Tibial nerve (tissue), 3 donors: ENCODE measurements around the gene ATG7.

Experiments used
- CTCF ChIP-seq, 5 experiments: fragments of 200-600 bp in 3 of 5; fragments of 450-650 bp in 2 of 5; sonication (generic) in 3 of 5; IDR thresholded peaks; one replicate each; pipeline ENCODE4 v1.5.1; 2016 to 2019; ENCODE audit warnings: antibody characterized with exemption in 5 of 5, mild to moderate bottlenecking in 3 of 5, moderate library complexity in 2 of 5
- POLR2A ChIP-seq, 2 donors: fragments of 450-650 bp; IDR thresholded peaks; one replicate each; pipeline ENCODE4 v1.6.1; 2017; ENCODE audit warnings: antibody characterized with exemption in 2 of 2, mild to moderate bottlenecking in 2 of 2, moderate library complexity in 2 of 2

- TF ChIP-seq POLR2A (IDR thresholded peaks at IDR 0.05) (no peak), CTCF (IDR thresholded peaks at IDR 0.05) (no peak)
Measured at GRCh38 chr3:11470031-11470853, 198.0 kb downstream of the ATG7 start.
